ENCODE measurements around the gene ADGRL4.

- no peak for TF ChIP-seq CTCF (IDR thresholded peaks at IDR 0.05)
- TF ChIP-seq REST (IDR thresholded peaks at IDR 0.05; ENCODE audit: insufficient read depth in 1 of 2, low read depth in 2 of 2, low read length in 1 of 2), result no peak
- no peak for TF ChIP-seq TCF7L2 (IDR thresholded peaks at IDR 0.05; ENCODE audit: low read depth, low read length)
- TF ChIP-seq SIN3A (IDR thresholded peaks at IDR 0.05; ENCODE audit: borderline replicate concordance, insufficient read depth, low read depth, low read length), result no peak
- TF ChIP-seq POLR2AphosphoS5 (IDR thresholded peaks at IDR 0.05; ENCODE audit: low read depth, low read length), result no peak
Observed at GRCh38 chr1:78864175-78864574, 142.4 kb downstream of the ADGRL4 start.
